Left colon (tissue), 2 donors: ENCODE results near the gene ROS1. TPM values are rescaled to one million over a fixed set of nuclear protein-coding genes. Genes with fewer than 3 reads are reported as not detected.
"Not testable (repeated sequence)": the region's sequence is repeated elsewhere in the genome, so short reads cannot be mapped to it uniquely, and the experiment has no call there.

ENCODE experiments used
- ATAC-seq: fragments of 200-7000 bp; cut with Tn5 transposase; one replicate; pipeline ENCODE4 v1.9.1; 2020; ENCODE audit warnings: mild to moderate bottlenecking, moderate library complexity
- DNase-seq, 2 donors: peaks; one replicate each; pipeline ENCODE4 v3.0.0-alpha.2; 2020
- intact Hi-C, 2 donors: fragments of 100-400 bp; cut with DNase I in 1 of 2; cut with micrococcal nuclease in 1 of 2; formaldehyde crosslinking; loops; one replicate each; pipeline versions ENCODE4 v1.11.2 to v1.14.0; 2022; cut with DNase I, micrococcal nuclease
- total RNA-seq, 2 donors: library from RNA; stranded (reverse); fragmentation: NEBNext Ultra II Directional; extraction: Animal tissue kit (Norgen Biotek cat#: 25700); gene quantifications; one replicate each; pipeline ENCODE4 v1.2.1, GENCODE V29; 2021
- donor health status: DM: no; HTN: no; CAD: no.
- donor health status: DM: yes; HTN: yes; CAD: no.

The ROS1 gene
- total RNA-seq, 2 donors from 2014 or later, result 1.7 to 2.6 TPM

- no peak for DNase-seq
- intact Hi-C loops, result no loop called here
These were observed 32.7 kb downstream of the ROS1 start for GRCh38 chr6:117393045-117393444.

GRCh38 chr6:117391874-117392583 lies 33.7 kb downstream of the ROS1 start:
- no peak for ATAC-seq
- intact Hi-C loops, result no loop called here
- DNase-seq, result no peak

More at GRCh38 chr6:117393045-117393444, 32.7 kb downstream of the ROS1 start:
- ATAC-seq, result no peak

- peak; percentile 100 for ATAC-seq
- intact Hi-C loops, result no loop called here
- peak in 1 of 2 donors; percentile 23 for DNase-seq
These were observed 36.3 kb downstream of the ROS1 start for GRCh38 chr6:117389227-117390057.

- ATAC-seq (no peak), DNase-seq (no peak)
- intact Hi-C loops, result no loop called here
These were observed 38.2 kb downstream of the ROS1 start for GRCh38 chr6:117387454-117387974.

- ATAC-seq (no peak), DNase-seq (no peak)
- intact Hi-C loops, result no loop called here
These were observed 41.1 kb downstream of the ROS1 start for GRCh38 chr6:117384659-117385058.

- ATAC-seq (no peak), DNase-seq (no peak)
- intact Hi-C loops, result no loop called here
These were observed 44.0 kb downstream of the ROS1 start for GRCh38 chr6:117381749-117382148.

GRCh38 chr6:117380298-117380697 lies 45.4 kb downstream of the ROS1 start:
- no peak for ATAC-seq
- intact Hi-C loops, result no loop called here
- no peak for DNase-seq

GRCh38 chr6:117375446-117375845 lies 50.3 kb downstream of the ROS1 start:
- DNase-seq (no peak), ATAC-seq (no peak)
- intact Hi-C loops, result no loop called here

- no peak for ATAC-seq
- intact Hi-C loops, result no loop called here
- DNase-seq, result no peak
These were observed 52.4 kb downstream of the ROS1 start for GRCh38 chr6:117373211-117373813.

GRCh38 chr6:117372289-117372688 lies 53.5 kb downstream of the ROS1 start:
- intact Hi-C loops, DNase-seq, ATAC-seq: not testable (repeated sequence)

- intact Hi-C loops, result no loop called here
- no peak for ATAC-seq
- DNase-seq, result no peak
These were observed 54.2 kb downstream of the ROS1 start for GRCh38 chr6:117371492-117371891.

- DNase-seq (no peak), ATAC-seq (no peak)
- intact Hi-C loops, result no loop called here
These were observed 66.2 kb downstream of the ROS1 start for GRCh38 chr6:117359581-117359980.

- ATAC-seq (peak; percentile 78), DNase-seq (no peak)
- intact Hi-C loops, result no loop called here
These were observed 71.1 kb downstream of the ROS1 start for GRCh38 chr6:117354671-117355070.

- ATAC-seq (peak; percentile 69), DNase-seq (no peak)
- intact Hi-C loops, result no loop called here
These were observed 73.2 kb downstream of the ROS1 start for GRCh38 chr6:117352466-117353081.

- intact Hi-C loops, result no loop called here
- DNase-seq (no peak), ATAC-seq (no peak)
These were observed 74.2 kb downstream of the ROS1 start for GRCh38 chr6:117351521-117351920.

GRCh38 chr6:117346142-117346930 lies 79.4 kb downstream of the ROS1 start:
- intact Hi-C loops, result loop anchor here in 1 of 2 donors (5.0 kb wide), 1 partner anchor 211 kb away; no protein-coding TSS in a partner anchor
- DNase-seq, result no peak

GRCh38 chr6:117345292-117345610 lies 80.5 kb downstream of the ROS1 start:
- ATAC-seq (no peak), DNase-seq (no peak)
- intact Hi-C loops, result loop anchor here in 1 of 2 donors (5.0 kb wide), 1 partner anchor 212 kb away; no protein-coding TSS in a partner anchor

More at GRCh38 chr6:117346142-117346930, 79.4 kb downstream of the ROS1 start:
- no peak for ATAC-seq
